Measurements from ENCODE around the gene CORO2B. TPM values are rescaled to one million over a fixed set of nuclear protein-coding genes. Genes with fewer than 3 reads are reported as not detected.

The CORO2B gene
- total and polyA plus RNA-seq, 9 of the 15 experiments (the other 6 are each of a cell fraction or from before 2014, with no cell fraction given): not detected

- TF ChIP-seq ZBTB40 (IDR thresholded peaks at IDR 0.05): no peak
- TF ChIP-seq ZBTB40 (CRISPR knock-in tag; IDR thresholded peaks at IDR 0.05): no peak
- no peak for TF ChIP-seq CBX2 (IDR thresholded peaks at IDR 0.05; ENCODE audit: insufficient read depth, low read length, poor library complexity, severe bottlenecking)
- no peak for TF ChIP-seq HMG20A (CRISPR knock-in tag; conservative IDR thresholded peaks at IDR 0.05)
- no peak for TF ChIP-seq CREB3 (tag; conservative IDR thresholded peaks at IDR 0.05; ENCODE audit: low read depth)
- TF ChIP-seq ZZZ3 (IDR thresholded peaks at IDR 0.05): no peak
- TF ChIP-seq ZNF449 (CRISPR knock-in tag; IDR thresholded peaks at IDR 0.05): no peak
- no peak for TF ChIP-seq NCOA1 (IDR thresholded peaks at IDR 0.05; ENCODE audit: low read depth)
Observed at GRCh38 chr15:68580026-68580882, 1.5 kb downstream of the CORO2B start (continued).

Measured in K562 (cell line).